Fibroblast of skin of scalp (primary cell): ENCODE results near the gene SPANXA2. TPM values are rescaled to one million over a fixed set of nuclear protein-coding genes. Genes with fewer than 3 reads are reported as not detected.
"Not testable (repeated sequence)": the region's sequence is repeated elsewhere in the genome, so short reads cannot be mapped to it uniquely, and the experiment has no call there.

ENCODE experiments used
- DNase-seq: peaks from one replicate; pipeline ENCODE4 v3.0.0-alpha.2; 2013
- polyA plus RNA-seq, 2 experiments: library from polyadenylated mRNA; unstranded; fragments of 120-200 nt; gene quantifications; one replicate each; pipeline ENCODE4 v1.2.1, GENCODE V29; 2013; ENCODE audit not compliant: insufficient read length in 2 of 2

Gene SPANXA2, protein sequence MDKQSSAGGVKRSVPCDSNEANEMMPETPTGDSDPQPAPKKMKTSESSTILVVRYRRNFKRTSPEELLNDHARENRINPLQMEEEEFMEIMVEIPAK
- polyA plus RNA-seq (2013, experiment 1 of 2; ENCODE audit: insufficient read length), result not detected
- polyA plus RNA-seq (2013, experiment 2 of 2; ENCODE audit: insufficient read length), result not detected

DNA sequence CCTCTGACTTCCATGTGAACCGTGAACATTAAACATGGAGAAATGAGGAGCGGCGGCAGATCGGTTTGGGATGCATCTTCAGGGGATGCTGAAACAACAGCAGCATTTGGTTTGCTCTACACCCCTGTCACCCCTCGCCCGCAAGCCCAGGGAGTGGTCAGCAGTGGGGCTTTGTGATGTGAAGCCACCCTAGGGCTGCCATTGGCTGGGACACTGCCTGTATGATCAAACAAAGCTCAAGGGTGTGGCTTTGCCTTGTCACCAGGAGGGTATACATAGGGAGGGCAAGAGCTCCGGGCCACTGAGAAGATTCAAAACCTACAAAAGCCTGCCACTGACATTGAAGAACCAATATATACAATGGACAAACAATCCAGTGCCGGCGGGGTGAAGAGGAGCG, at the start of gene SPANXA2:
SPANXA2 (plus strand) TSS at position 301 of the 400 bp plus-strand sequence; CDS start at position 361, 60 bp downstream.
- not testable (repeated sequence) for DNase-seq

DNA sequence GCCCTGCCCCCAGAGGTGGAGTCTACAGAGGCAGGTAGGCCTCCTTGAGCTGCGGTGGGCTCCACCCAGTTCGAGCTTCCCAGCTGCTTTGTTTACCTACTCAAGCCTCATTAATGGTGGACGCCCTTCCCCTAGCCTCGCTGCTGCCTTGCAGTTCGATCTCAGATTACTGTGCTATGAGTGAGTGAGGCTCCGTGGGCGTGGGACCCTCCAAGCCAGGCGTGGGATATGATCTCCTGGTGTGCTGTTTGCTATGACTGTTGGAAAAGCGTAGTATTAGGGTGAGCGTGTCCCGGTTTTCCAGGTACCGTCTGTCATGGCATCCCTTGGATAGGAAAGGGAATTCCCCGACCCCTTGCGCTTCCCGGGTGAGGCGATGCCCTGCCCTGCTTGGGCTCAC, 47.0 kb upstream of the SPANXA2 start:
- not testable (repeated sequence) for DNase-seq

DNA sequence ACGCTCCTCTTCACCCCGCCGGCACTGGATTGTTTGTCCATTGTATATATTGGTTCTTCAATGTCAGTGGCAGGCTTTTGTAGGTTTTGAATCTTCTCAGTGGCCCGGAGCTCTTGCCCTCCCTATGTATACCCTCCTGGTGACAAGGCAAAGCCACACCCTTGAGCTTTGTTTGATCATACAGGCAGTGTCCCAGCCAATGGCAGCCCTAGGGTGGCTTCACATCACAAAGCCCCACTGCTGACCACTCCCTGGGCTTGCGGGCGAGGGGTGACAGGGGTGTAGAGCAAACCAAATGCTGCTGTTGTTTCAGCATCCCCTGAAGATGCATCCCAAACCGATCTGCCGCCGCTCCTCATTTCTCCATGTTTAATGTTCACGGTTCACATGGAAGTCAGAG, 4.9 kb upstream of the SPANXA2 start, which contains the start of gene SPANXA1:
SPANXA1 (minus strand) TSS at position 101 of the 400 bp plus-strand sequence; CDS start at position 41, 60 bp downstream.
- not testable (repeated sequence) for DNase-seq

DNA sequence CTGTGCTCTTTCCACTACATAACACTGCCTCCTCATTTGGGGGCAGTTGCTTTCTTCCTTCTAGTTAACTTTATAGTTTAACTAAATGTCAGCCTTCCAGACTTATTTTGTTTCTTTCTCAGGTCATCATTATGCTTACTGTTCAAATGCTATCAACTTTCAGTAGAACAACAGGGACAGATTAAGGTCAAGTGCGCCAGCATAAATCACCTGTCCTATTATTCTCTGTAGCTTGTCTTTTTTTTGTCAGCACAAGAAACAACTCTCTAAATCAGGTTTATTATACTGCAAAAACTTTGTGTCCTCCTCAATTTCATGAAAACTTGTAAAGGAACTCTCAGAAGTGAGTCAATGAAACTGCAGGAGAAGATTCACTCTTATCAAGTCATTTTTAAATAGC, 19.6 kb downstream of the SPANXA2 start:
- DNase-seq, result no peak

DNA sequence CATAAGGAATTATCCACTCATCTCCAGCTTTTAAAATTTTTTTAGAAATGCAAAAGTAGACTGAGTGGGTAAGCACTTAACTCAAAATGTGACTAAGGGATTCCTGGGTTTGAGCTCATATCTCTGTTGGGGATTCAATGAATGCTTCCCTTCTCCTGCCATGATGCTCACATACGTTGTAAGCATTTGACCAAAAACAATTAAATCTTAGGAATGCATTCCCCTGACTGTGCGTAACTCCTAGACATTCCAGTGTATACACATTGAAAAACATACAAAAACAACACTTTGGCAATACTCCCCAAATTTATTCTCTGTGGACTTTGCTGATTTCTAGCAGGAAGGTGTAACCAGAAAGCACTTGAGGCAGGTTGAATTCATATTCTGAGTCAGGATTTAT, 29.8 kb downstream of the SPANXA2 start:
- peak; percentile 15 for DNase-seq

DNA sequence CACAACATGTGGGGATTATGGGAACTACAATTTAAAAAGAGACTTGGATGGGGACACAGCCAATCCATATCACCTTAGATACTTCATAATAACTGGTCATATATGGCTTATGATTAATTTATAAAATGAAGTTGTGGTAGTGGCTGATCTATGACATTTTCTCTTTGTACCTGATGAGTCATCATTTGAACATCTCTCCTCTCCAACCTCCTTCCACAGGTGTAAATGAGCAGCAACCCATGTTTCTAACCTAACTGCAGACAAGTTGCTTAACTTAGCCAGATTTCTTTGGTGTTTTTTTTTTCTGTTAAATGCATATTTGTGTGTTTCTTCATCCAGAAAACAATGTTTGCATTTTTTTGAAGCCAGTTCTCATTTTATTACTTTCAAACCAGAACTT, 42.6 kb downstream of the SPANXA2 start:
- no peak for DNase-seq

DNA sequence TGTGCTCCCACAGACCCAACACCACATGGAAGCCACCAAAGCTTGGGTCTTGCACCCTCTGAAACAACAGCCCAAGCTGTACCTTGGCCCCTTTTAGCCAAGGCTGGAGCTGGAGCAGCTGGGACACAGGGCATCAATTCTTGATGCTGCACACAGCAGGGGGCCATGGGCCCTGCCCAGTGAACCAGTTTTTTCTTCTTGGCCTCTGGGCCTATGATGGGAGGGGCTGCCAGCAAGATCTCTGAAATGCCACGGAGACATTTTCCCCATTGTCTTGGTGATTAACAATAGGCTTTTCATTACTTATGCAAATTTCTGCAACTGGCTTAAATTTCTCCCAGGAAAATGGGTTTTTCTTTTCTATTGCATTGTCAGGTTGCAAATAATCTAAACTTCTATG, 49.0 kb downstream of the SPANXA2 start:
- DNase-seq, result no peak
